ENCODE results near the gene HMGA1.

DNA sequence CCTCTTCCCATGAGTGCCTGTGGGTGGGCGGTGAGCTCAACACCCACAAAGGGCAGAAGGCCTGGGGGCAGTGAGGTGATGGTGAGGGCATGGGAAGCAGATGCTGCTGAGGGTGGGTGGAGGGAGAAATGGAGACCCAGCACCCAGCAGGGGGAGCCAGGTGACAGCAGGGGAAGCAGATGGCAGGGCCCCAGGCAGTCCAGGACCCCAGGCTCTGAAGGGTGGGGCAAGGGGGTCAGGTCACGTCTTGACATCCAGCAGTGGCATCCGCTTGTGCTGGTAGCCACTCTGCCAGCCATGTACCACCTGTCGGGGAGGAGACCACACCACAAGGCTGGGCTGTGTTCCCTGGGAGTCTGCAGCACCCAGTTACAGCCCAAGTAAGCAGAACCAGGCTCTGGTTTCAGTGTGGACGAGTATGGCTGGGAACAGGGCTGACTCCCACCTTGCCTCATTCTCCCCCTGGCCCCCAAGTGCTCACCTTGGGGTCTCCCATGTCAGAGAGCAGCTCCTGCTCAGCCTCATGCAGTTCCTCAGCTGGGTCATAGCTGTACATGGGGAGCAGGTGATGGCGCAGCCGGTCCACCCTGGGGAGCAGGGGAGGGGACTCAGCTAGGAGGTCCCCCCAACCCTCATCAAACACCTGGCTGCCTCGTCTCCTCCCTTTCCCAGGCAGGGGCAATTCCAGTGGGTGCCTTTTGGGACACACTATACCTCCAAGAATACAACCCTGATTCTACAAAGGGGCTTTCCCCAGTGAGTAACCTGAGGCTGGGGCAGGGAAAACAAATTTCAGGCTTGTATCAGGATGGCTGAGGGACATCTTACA is 10.1 kb downstream of the HMGA1 start:
- TF ChIP-seq, protein P1, sequence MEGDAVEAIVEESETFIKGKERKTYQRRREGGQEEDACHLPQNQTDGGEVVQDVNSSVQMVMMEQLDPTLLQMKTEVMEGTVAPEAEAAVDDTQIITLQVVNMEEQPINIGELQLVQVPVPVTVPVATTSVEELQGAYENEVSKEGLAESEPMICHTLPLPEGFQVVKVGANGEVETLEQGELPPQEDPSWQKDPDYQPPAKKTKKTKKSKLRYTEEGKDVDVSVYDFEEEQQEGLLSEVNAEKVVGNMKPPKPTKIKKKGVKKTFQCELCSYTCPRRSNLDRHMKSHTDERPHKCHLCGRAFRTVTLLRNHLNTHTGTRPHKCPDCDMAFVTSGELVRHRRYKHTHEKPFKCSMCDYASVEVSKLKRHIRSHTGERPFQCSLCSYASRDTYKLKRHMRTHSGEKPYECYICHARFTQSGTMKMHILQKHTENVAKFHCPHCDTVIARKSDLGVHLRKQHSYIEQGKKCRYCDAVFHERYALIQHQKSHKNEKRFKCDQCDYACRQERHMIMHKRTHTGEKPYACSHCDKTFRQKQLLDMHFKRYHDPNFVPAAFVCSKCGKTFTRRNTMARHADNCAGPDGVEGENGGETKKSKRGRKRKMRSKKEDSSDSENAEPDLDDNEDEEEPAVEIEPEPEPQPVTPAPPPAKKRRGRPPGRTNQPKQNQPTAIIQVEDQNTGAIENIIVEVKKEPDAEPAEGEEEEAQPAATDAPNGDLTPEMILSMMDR (IDR thresholded peaks at IDR 0.05) = peak in 3 of 6 experiments; percentile 21 to 34 (median 32)
- TF ChIP-seq POLR2A (IDR thresholded peaks at IDR 0.05) = no peak

Measured in thyroid gland (tissue), 4 donors.